Stomach (tissue), 9 donors: ENCODE measurements around the gene HEATR3. TPM values are rescaled to one million over a fixed set of nuclear protein-coding genes. Genes with fewer than 3 reads are reported as not detected.

Experiments
- DNase-seq, 2 donors: peaks; one replicate each; pipeline versions ENCODE4 v3.0.0 to v3.0.0-alpha.2; 2013 to 2019
- H3K27ac ChIP-seq, 5 donors: fragments of 200-600 bp in 4 of 5; sonication (generic) in 4 of 5; one replicate each; pipeline ENCODE4 v1.5.1; 2013 to 2019; ENCODE audit warnings: mild to moderate bottlenecking in 1 of 5, moderate library complexity in 1 of 5
- H3K27me3 ChIP-seq, 3 donors: fragments of 200-600 bp; sonication (generic); one replicate each; pipeline ENCODE4 v1.5.1; 2017 to 2019; ENCODE audit warnings: mixed run types in 1 of 3
- H3K36me3 ChIP-seq, 4 donors: fragments of 200-600 bp; sonication (generic); 1 replicate in 3 of 4; 2 replicates in 1 of 4; pipeline ENCODE4 v1.5.1; 2016 to 2019
- H3K4me1 ChIP-seq, 4 donors: fragments of 200-600 bp; sonication (generic); one replicate each; pipeline ENCODE4 v1.5.1; 2016 to 2019
- H3K4me3 ChIP-seq, 4 donors: fragments of 200-600 bp; sonication (generic) in 3 of 4; one replicate each; pipeline ENCODE4 v1.5.1; 2016 to 2019; ENCODE audit warnings: mild to moderate bottlenecking in 1 of 4
- H3K9me3 ChIP-seq, 4 donors: fragments of 200-600 bp; sonication (generic); one replicate each; pipeline ENCODE4 v1.5.1; 2016 to 2019
- EP300 ChIP-seq: sonication (generic); formaldehyde crosslinking; IDR thresholded peaks from one replicate; pipeline ENCODE4 v1.6.1; 2017; ENCODE audit warnings: antibody characterized with exemption
- POLR2A ChIP-seq, 4 donors: fragments of 450-650 bp; IDR thresholded peaks; one replicate each; pipeline ENCODE4 v1.6.1; 2016; ENCODE audit warnings: antibody characterized with exemption in 4 of 4, control low read depth in 2 of 4, mild to moderate bottlenecking in 1 of 4, moderate library complexity in 1 of 4
- POLR2AphosphoS5 ChIP-seq, 3 donors: sonication (generic); formaldehyde crosslinking; IDR thresholded peaks; one replicate each; pipeline ENCODE4 v1.6.1; 2016; ENCODE audit warnings: antibody characterized with exemption in 3 of 3
- WGBS, 5 donors: extraction: QIAGEN DNeasy Blood & Tissue Kit in 3 of 5; methylation state at CpG; one replicate each; pipeline versions ENCODE4 v1.1.5 to v1.1.7; 2013 to 2018; 5-methylcytosine and 5-hydroxymethylcytosine counted together
- intact Hi-C: fragments of 100-400 bp; cut with DNase I; formaldehyde crosslinking; loops from one replicate; pipeline ENCODE4 v1.15.1; 2023; ENCODE audit warnings: low total_unique reads
- polyA plus RNA-seq, 3 donors: library from polyadenylated mRNA; stranded (reverse); fragments of 200-250 nt; gene quantifications; one replicate each; pipeline ENCODE4 v1.2.3, GENCODE V29; 2013
- total RNA-seq, 5 donors: library from RNA; depleted of rRNA; stranded (reverse); fragments of >200 nt; gene quantifications; one replicate each; pipeline versions ENCODE4 v1.1.0 to v1.2.3, GENCODE V29; 2014 to 2016
- TF ChIP-seq, protein P1 (sequence below), 7 experiments: fragments of 450-650 bp in 4 of 7; fragments of 200-600 bp in 3 of 7; sonication (generic) in 3 of 7; IDR thresholded peaks; one replicate each; pipeline ENCODE4 v1.5.1; 2016 to 2019; ENCODE audit warnings: antibody characterized with exemption in 7 of 7, control low read depth in 2 of 7, mild to moderate bottlenecking in 1 of 7
- donor health status: healthy with polysubstance abuse.
- donor health status: Bipolar disorder and iron deficiency.
- donor health status: healthy.

HEATR3 gene
- total and polyA plus RNA-seq, 8 donors: 4.1 to 45.1 (median 15.4) TPM

DNA sequence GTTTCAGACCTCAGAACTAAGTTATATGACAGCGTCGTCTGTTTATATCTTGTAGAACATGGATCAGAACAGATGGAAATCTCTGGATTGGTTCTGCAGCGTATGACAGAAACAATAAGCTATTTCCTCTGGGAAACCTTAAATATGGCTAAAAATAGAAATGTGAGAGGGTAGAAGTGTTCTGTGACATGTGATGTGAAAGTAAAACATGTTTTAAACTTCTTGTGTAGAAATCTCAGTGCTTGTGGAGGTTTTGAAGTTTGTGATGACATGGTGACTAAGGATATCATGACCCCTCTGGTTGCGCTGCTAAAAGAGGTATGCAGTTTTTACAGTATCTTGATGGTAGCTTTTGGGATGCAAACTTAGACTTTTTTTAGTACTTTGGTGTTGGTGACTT, 2.8 kb downstream of the HEATR3 start:
- no peak for DNase-seq
- Histone ChIP-seq H3K4me3 (no peak overlapping the region), H3K27me3 (no peaks in the 10 kb centered on the region), H3K36me3 (peaks cover 3 to 35% (median 34%) of the 10 kb centered on the region in 4 donors), H3K4me1 (peaks cover 13 to 30% (median 22%) of the 10 kb centered on the region in 4 donors), H3K27ac (no peak overlapping the region), H3K9me3 (no peaks in the 10 kb centered on the region)
- intact Hi-C loops: loop anchor here (5.0 kb wide), 1 partner anchor 41 kb away; the partner anchor contains the start of gene CNEP1R1
- TF ChIP-seq, protein P1, sequence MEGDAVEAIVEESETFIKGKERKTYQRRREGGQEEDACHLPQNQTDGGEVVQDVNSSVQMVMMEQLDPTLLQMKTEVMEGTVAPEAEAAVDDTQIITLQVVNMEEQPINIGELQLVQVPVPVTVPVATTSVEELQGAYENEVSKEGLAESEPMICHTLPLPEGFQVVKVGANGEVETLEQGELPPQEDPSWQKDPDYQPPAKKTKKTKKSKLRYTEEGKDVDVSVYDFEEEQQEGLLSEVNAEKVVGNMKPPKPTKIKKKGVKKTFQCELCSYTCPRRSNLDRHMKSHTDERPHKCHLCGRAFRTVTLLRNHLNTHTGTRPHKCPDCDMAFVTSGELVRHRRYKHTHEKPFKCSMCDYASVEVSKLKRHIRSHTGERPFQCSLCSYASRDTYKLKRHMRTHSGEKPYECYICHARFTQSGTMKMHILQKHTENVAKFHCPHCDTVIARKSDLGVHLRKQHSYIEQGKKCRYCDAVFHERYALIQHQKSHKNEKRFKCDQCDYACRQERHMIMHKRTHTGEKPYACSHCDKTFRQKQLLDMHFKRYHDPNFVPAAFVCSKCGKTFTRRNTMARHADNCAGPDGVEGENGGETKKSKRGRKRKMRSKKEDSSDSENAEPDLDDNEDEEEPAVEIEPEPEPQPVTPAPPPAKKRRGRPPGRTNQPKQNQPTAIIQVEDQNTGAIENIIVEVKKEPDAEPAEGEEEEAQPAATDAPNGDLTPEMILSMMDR (IDR thresholded peaks at IDR 0.05): no peak
- TF ChIP-seq POLR2A (IDR thresholded peaks at IDR 0.05): no peak
- TF ChIP-seq POLR2AphosphoS5 (IDR thresholded peaks at IDR 0.05): no peak
- no peak for TF ChIP-seq EP300
- 73 to 90% (median 80%) methylated on average over 4 of the region's 4 CpGs for WGBS, 5 donors

GRCh38 chr16:50069060-50069459, 3.3 kb downstream of the HEATR3 start:
- Histone ChIP-seq H3K36me3 (peaks cover 3 to 37% (median 34%) of the 10 kb centered on the region in 4 donors), H3K27me3 (no peaks in the 10 kb centered on the region), H3K9me3 (no peaks in the 10 kb centered on the region), H3K4me3 (no peak overlapping the region), H3K4me1 (peaks cover 13 to 30% (median 22%) of the 10 kb centered on the region in 4 donors), H3K27ac (no peak overlapping the region)
- DNase-seq: no peak
- TF ChIP-seq POLR2AphosphoS5 (IDR thresholded peaks at IDR 0.05) (no peak), EP300 (no peak), POLR2A (IDR thresholded peaks at IDR 0.05) (no peak)
- TF ChIP-seq, protein P1 (IDR thresholded peaks at IDR 0.05): no peak
- intact Hi-C loops: loop anchor here (5.0 kb wide), 1 partner anchor 42 kb away; the partner anchor contains the start of gene CNEP1R1
- WGBS, 5 donors: 93 to 100% (median 97%) methylated on average over 1 of the region's 1 CpG

- Histone ChIP-seq H3K27me3 (no peaks in the 10 kb centered on the region), H3K9me3 (no peaks in the 10 kb centered on the region), H3K4me3 (no peak overlapping the region), H3K27ac (no peak overlapping the region), H3K36me3 (peaks cover 3 to 58% (median 50%) of the 10 kb centered on the region in 4 donors), H3K4me1 (peaks cover 13 to 26% (median 21%) of the 10 kb centered on the region in 4 donors)
- intact Hi-C loops: no loop called here
- TF ChIP-seq, protein P1 (IDR thresholded peaks at IDR 0.05): no peak
- TF ChIP-seq POLR2A (IDR thresholded peaks at IDR 0.05) (no peak), EP300 (no peak)
- DNase-seq: no peak
- WGBS, 5 donors: 56 to 68% (median 67%) methylated on average over 2 of the region's 2 CpGs
Observed at GRCh38 chr16:50071075-50071671, 5.4 kb downstream of the HEATR3 start.

- peaks cover 3 to 12% (median 8%) of the 10 kb centered on the region in 4 donors for H3K4me1 ChIP-seq
- H3K9me3 ChIP-seq: no peaks in the 10 kb centered on the region
- no peak overlapping the region for H3K27ac ChIP-seq
- peaks cover 3 to 73% (median 64%) of the 10 kb centered on the region in 4 donors for H3K36me3 ChIP-seq
- TF ChIP-seq, protein P1 (IDR thresholded peaks at IDR 0.05): no peak
- no peak for TF ChIP-seq POLR2AphosphoS5 (IDR thresholded peaks at IDR 0.05)
- no peak for TF ChIP-seq POLR2A (IDR thresholded peaks at IDR 0.05)
- TF ChIP-seq EP300: no peak
- H3K27me3 ChIP-seq: no peaks in the 10 kb centered on the region
- H3K4me3 ChIP-seq: no peak overlapping the region
- WGBS, 5 donors: 84 to 94% (median 89%) methylated on average over 5 of the region's 5 CpGs
- intact Hi-C loops: no loop called here
- DNase-seq: no peak
Observed at GRCh38 chr16:50072730-50073129, 7.0 kb downstream of the HEATR3 start.
